ENCODE measurements around the gene DIAPH3.

GRCh38 chr13:59691501-59692066, 472.1 kb downstream of the DIAPH3 start:
- TF ChIP-seq POLR2AphosphoS5 (IDR thresholded peaks at IDR 0.05; ENCODE audit: low read depth, low read length): no peak
- TF ChIP-seq POLR2A (IDR thresholded peaks at IDR 0.05; ENCODE audit: low read depth, low read length): no peak
- no peak for TF ChIP-seq TAF1 (IDR thresholded peaks at IDR 0.05; ENCODE audit: borderline replicate concordance, low read depth, low read length)

Measured in GM12892 (cell line).